ENCODE data around the gene XRRA1. TPM values are rescaled to one million over a fixed set of nuclear protein-coding genes. Genes with fewer than 3 reads are reported as not detected.

The XRRA1 gene
- total RNA-seq, 1 experiment from 2014 or later = 10.4 TPM

GRCh38 chr11:74937696-74938475 lies 11.0 kb downstream of the XRRA1 start:
- DNase-seq (ENCODE audit: low spot score) (no peak), ATAC-seq (no peak)
- H3K4me1 Mint-ChIP-seq = no peaks in the 10 kb centered on the region
- ChIA-PET CTCF (interaction anchor here (0.7 kb wide), 1 partner anchor 15 kb away, joined by 4 read pairs; no protein-coding TSS in a partner anchor), POLR2A (no interaction called here)
- H3K27ac Mint-ChIP-seq = no peak overlapping the region
- H3K9me3 Mint-ChIP-seq = no peaks in the 10 kb centered on the region
- H3K4me3 Mint-ChIP-seq = no peak overlapping the region
- no peaks in the 10 kb centered on the region for H3K27me3 Mint-ChIP-seq (ENCODE audit: low read depth)
- peaks cover 11% of the 10 kb centered on the region for H3K36me3 Mint-ChIP-seq
- TF ChIP-seq ZNF317 (CRISPR knock-in tag; IDR thresholded peaks at IDR 0.05; ENCODE audit: borderline replicate concordance, low read depth) = no peak
- no peak for TF ChIP-seq OVOL2 (CRISPR knock-in tag; IDR thresholded peaks at IDR 0.05; ENCODE audit: borderline replicate concordance)
- no peak for TF ChIP-seq CREB1 (CRISPR knock-in tag; IDR thresholded peaks at IDR 0.05)
- TF ChIP-seq ZNF416 (CRISPR knock-in tag; IDR thresholded peaks at IDR 0.05) = no peak
- no peak for TF ChIP-seq NFE2L1 (CRISPR knock-in tag; IDR thresholded peaks at IDR 0.05)
- no peak for TF ChIP-seq E2F4 (CRISPR knock-in tag; IDR thresholded peaks at IDR 0.05; ENCODE audit: borderline replicate concordance, low read depth)
- no peak for TF ChIP-seq ZNF219 (CRISPR knock-in tag; IDR thresholded peaks at IDR 0.05; ENCODE audit: borderline replicate concordance)
- no peak for TF ChIP-seq TEAD1 (CRISPR knock-in tag; IDR thresholded peaks at IDR 0.05)
- no peak for TF ChIP-seq RORB (CRISPR knock-in tag; IDR thresholded peaks at IDR 0.05)
- TF ChIP-seq RELA (CRISPR knock-in tag; IDR thresholded peaks at IDR 0.05; ENCODE audit: borderline replicate concordance) = no peak
- no peak for TF ChIP-seq MAX (CRISPR knock-in tag; IDR thresholded peaks at IDR 0.05)
- no peak for TF ChIP-seq SOX15 (CRISPR knock-in tag; IDR thresholded peaks at IDR 0.05)
- no peak for TF ChIP-seq CREM (CRISPR knock-in tag; IDR thresholded peaks at IDR 0.05)
- no peak for TF ChIP-seq ATF1 (CRISPR knock-in tag; IDR thresholded peaks at IDR 0.05)

GRCh38 chr11:74936976-74937375 lies 11.9 kb downstream of the XRRA1 start:
- Mint-ChIP-seq H3K4me3 (no peak overlapping the region), H3K9me3 (no peaks in the 10 kb centered on the region), H3K4me1 (no peaks in the 10 kb centered on the region), H3K27me3 (ENCODE audit: low read depth) (no peaks in the 10 kb centered on the region), H3K36me3 (peaks cover 11% of the 10 kb centered on the region), H3K27ac (no peak overlapping the region)
- POLR2A ChIA-PET = no interaction called here
- CTCF ChIA-PET = no interaction called here
- ATAC-seq (no peak), DNase-seq (ENCODE audit: low spot score) (no peak)
- TF ChIP-seq ZNF532 (CRISPR knock-in tag; IDR thresholded peaks at IDR 0.05; ENCODE audit: borderline replicate concordance) (no peak), ZNF317 (CRISPR knock-in tag; IDR thresholded peaks at IDR 0.05; ENCODE audit: borderline replicate concordance, low read depth) (no peak), SMAD4 (CRISPR knock-in tag; IDR thresholded peaks at IDR 0.05) (no peak), ZNF671 (CRISPR knock-in tag; IDR thresholded peaks at IDR 0.05) (no peak), ZNF416 (CRISPR knock-in tag; IDR thresholded peaks at IDR 0.05) (no peak), NR3C1 (CRISPR knock-in tag; conservative IDR thresholded peaks at IDR 0.05; ENCODE audit: low read depth) (no peak), GTF2I (CRISPR knock-in tag; conservative IDR thresholded peaks at IDR 0.05) (no peak), AR (CRISPR knock-in tag; IDR thresholded peaks at IDR 0.05) (no peak), AFF4 (CRISPR knock-in tag; IDR thresholded peaks at IDR 0.05; ENCODE audit: borderline replicate concordance) (no peak), ETV6 (CRISPR knock-in tag; IDR thresholded peaks at IDR 0.05) (no peak)

Measured in WTC11 (cell line).